SU-DHL-6 (cell line): ENCODE results near the gene CHST2.

ENCODE experiments used
- EZH2phosphoT487 ChIP-seq: fragments of 200-600 bp; sonication (generic), shearing (Covaris generic); conservative IDR thresholded peaks from 2 replicates; pipeline ENCODE4 v1.6.1; 2018; ENCODE audit warnings: mild to moderate bottlenecking, antibody characterized with exemption, low read length, moderate library complexity, mixed read lengths
- TF ChIP-seq, protein P1 (sequence below): fragments of 200-600 bp; sonication (generic); IDR thresholded peaks from one replicate; pipeline ENCODE4 v1.5.1; 2017; ENCODE audit warnings: antibody characterized with exemption, mild to moderate bottlenecking, low read length, moderate library complexity; ENCODE audit not compliant: insufficient read depth, poor library complexity, severe bottlenecking

DNA sequence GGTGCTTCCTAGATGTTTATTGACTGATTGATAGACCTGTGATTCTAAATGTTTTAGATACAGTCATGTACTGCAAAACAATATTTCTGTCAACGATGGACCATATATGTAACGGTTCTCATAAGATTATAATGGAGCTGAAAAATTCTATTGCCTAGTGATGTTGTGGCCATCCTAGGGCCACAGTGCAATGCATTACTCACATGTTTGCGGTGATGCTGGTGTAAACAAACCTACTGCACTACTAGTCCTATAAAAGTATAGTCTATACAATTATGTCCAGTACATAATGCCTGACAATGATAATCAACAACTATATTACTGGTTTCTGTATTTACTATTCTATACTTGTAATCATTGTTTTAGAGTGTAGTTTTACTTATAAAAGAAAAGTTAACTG, 46.8 kb downstream of the CHST2 start:
- TF ChIP-seq, protein P1, sequence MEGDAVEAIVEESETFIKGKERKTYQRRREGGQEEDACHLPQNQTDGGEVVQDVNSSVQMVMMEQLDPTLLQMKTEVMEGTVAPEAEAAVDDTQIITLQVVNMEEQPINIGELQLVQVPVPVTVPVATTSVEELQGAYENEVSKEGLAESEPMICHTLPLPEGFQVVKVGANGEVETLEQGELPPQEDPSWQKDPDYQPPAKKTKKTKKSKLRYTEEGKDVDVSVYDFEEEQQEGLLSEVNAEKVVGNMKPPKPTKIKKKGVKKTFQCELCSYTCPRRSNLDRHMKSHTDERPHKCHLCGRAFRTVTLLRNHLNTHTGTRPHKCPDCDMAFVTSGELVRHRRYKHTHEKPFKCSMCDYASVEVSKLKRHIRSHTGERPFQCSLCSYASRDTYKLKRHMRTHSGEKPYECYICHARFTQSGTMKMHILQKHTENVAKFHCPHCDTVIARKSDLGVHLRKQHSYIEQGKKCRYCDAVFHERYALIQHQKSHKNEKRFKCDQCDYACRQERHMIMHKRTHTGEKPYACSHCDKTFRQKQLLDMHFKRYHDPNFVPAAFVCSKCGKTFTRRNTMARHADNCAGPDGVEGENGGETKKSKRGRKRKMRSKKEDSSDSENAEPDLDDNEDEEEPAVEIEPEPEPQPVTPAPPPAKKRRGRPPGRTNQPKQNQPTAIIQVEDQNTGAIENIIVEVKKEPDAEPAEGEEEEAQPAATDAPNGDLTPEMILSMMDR: no peak
- TF ChIP-seq EZH2phosphoT487: no peak
